HG03139 (cell line): Measurements from ENCODE around the gene LSM6.

ENCODE experiments used
- ATAC-seq: cut with Tn5 transposase; IDR thresholded peaks from one replicate; pipeline ENCODE4 v1.9.1; 2021; ENCODE audit not compliant: unreplicated experiment

Gene LSM6

GRCh38 chr4:146183209-146183608 lies 7.7 kb downstream of the LSM6 start:
- no peak for ATAC-seq

DNA sequence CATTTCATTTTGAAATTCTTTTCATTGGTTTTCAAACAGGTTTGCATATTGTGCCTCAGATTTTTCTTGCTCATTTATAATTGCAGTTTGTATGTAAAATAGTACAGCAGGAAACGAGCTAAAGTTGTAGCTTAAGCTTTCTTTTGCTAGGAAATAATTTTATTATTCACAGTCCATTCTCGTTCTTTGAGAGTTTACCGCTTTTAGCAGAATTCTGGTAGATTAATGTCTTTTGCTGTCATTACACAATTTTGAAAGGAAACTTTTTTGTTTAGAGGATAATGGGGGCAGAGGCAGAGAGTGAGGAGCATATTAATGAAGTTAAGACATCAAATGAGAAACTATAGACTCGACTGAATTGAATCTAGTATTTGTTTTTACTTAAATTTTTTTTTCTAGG lies 10.5 kb downstream of the LSM6 start:
- ATAC-seq, result no peak

- ATAC-seq, result no peak
Observed at GRCh38 chr4:146186596-146186995, 11.1 kb downstream of the LSM6 start.

- no peak for ATAC-seq
Observed at GRCh38 chr4:146190456-146190855, 14.9 kb downstream of the LSM6 start.

GRCh38 chr4:146191766-146192458 lies 16.4 kb downstream of the LSM6 start:
- no peak for ATAC-seq

DNA sequence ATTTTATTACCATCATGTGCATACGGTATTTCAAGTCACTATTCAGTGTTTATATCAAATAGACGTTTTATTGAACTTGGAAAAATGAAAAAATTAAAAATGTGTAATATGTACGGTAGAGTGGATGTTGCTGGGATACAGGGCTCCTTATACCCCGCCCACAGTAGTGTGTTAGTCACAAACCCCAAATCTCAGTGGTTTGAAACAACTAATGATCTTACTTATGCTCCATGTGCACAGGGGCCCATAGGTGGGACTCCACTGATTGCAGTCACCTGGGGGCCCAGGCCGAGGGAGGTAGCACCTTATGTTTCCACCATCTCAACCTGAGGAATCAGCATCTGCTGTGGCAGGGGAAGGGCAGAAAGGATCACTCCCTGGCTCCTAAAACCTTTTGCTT lies 18.1 kb downstream of the LSM6 start:
- no peak for ATAC-seq

DNA sequence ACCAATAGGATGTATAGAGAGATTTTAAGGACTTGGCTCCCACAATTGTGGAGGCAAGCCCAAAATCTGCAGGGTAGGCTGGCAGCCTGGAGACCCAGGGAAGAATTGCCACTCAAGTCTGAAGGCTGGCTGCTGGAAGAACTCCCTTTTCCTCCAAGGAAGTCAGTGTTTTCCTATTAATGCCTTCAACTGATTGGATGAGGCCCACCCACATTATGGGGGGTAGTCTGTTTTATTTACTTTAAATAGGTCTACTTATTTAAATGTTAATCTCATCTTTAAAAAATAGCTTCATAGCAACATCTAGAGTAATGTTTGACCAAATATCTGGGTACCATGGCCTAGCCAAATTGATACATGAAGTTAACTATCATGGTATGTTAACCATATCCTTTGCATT lies 18.7 kb downstream of the LSM6 start:
- ATAC-seq, result no peak

GRCh38 chr4:146202665-146203064 lies 27.1 kb downstream of the LSM6 start:
- ATAC-seq, result no peak

GRCh38 chr4:146207410-146207809 lies 31.9 kb downstream of the LSM6 start:
- no peak for ATAC-seq

GRCh38 chr4:146210890-146211289 lies 35.4 kb downstream of the LSM6 start:
- ATAC-seq, result no peak

GRCh38 chr4:146211440-146211839 lies 35.9 kb downstream of the LSM6 start:
- no peak for ATAC-seq

GRCh38 chr4:146212781-146213180 lies 37.3 kb downstream of the LSM6 start:
- no peak for ATAC-seq

- no peak for ATAC-seq
Observed at GRCh38 chr4:146214238-146214637, 38.7 kb downstream of the LSM6 start, which contains the start of gene REELD1. Gene REELD1, plus strand, starts transcription at chr4:146214538. Its CDS starts 2,415 bp downstream, at chr4:146216953.

DNA sequence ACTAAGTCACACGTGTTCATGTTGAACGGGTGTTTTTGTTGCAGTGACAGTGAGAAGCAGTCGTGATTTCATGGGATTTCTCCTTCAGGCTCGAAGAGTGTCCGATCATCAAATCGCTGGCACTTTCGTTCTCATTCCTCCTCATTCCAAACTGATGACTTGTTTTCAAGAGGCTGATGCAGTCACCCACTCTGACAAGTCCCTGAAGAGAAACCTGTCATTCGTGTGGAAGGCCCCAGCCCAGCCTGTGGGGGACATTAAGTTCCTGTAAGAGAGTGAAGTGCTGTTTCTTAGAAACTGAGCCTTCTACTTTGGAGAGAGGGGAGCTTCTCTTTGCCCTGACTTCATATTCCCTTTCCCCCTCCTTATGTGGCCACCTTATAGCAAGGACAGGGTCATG lies 46.8 kb downstream of the LSM6 start:
- ATAC-seq, result no peak

DNA sequence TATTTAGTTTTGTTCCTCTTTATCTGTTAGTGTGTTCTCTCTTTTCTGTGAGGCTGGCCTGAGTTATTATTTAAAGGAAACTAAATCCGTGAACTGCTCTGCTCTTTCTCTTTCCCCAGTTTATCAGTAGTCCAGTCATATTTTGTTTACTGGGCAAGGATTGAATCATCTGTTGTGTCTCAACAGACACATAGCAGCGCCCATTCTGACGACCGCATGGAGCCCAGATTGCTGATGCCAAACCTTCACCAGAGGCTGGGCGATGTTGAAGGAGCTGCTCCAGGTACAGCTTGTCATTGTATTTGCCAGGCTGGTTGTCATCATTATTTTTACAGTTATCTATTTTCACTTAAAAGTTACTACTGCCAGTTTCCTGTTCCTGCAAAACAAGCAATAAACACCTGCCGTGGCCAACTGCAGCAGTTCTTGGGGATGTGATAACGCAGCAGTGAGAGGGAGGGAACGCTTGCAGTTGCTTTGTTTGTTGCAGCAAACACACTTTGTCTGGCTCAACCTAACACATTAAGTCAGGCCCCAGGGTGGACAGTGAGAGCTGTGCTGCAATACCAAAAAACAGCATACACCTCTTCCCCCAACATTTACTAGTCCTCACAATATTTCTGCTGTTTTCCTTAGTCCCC lies 48.9 kb downstream of the LSM6 start:
- no peak for ATAC-seq

GRCh38 chr4:146229406-146229805 lies 53.9 kb downstream of the LSM6 start:
- no peak for ATAC-seq

DNA sequence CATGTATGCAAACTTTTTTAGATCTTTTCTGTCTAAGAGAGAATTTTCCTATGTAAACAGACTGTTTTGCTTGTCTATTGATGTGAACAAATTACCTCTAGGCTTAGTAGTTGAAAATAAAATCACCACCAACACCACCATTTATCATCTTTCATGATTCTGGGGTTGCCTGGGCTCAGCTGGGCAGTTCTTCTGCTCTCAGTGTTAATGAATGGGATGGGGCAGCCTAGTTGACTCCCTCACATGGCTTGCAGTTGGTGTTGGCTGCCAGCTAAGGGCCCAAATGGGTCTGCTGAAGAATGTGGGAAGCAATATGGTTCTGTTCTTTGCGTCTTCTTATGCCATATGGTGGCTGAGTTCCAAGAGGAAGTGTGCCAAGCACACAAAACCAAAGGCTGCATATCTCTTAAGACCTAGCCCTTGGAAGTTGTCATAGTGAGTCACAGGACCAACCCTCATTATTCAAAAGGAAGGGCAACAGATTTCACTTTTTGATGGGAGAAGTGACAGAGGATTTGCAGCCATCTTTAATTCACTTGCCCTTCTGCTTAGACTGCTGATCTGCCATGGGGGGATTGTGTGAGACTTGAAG lies 56.7 kb downstream of the LSM6 start:
- ATAC-seq, result no peak

DNA sequence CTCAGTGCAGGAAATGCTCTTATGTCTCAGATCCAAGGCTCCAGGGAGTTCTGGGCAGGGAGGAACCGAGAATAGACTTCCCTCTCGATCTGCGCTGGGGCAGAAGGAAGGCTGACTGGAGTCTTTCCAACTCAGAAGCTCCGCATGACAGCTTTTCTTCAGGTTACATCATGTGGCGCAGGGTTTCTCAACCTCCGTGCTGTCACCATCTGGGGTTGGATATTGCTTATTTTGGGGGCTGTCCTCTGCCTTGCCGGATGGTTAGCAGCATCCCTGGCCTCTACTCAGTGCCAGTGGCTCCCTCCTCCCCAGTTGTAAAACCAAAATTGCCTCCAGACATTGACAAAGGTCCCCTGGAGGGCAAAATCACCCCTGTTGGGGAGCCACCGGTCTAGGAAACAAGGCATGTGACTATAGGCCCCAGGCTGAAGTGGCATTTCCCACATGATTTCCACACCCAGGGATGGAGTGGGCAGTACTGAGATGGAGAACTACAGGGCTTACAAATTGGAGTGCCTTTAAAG lies 60.2 kb downstream of the LSM6 start:
- no peak for ATAC-seq

- no peak for ATAC-seq
Observed at GRCh38 chr4:146236216-146236615, 60.7 kb downstream of the LSM6 start.

- ATAC-seq, result no peak
Observed at GRCh38 chr4:146237092-146237491, 61.6 kb downstream of the LSM6 start.

- no peak for ATAC-seq
Observed at GRCh38 chr4:146238107-146238506, 62.6 kb downstream of the LSM6 start.
